Bronchial epithelial cell (primary cell): ENCODE results near the gene NAA10. TPM values are rescaled to one million over a fixed set of nuclear protein-coding genes. Genes with fewer than 3 reads are reported as not detected.

Experiments
- DNase-seq: peaks from one replicate; pipeline ENCODE4 v3.0.0-alpha.2; 2010; ENCODE audit warnings: low read depth
- FAIRE-seq: peaks from 2 replicates; lab custom pipeline; 2011; peaks lifted over from hg19 to GRCh38; lab: Jason Lieb, UNC
- H3K27me3 ChIP-seq: 2 replicates; pipeline ENCODE4 v1.5.1; 2011; ENCODE audit warnings: low read length; ENCODE audit not compliant: control insufficient read depth, insufficient read depth
- H3K36me3 ChIP-seq: 2 replicates; pipeline ENCODE4 v1.5.1; 2011; ENCODE audit warnings: low read length; ENCODE audit not compliant: control insufficient read depth, insufficient read depth
- H3K4me3 ChIP-seq: 2 replicates; pipeline ENCODE4 v1.5.1; 2011; ENCODE audit warnings: mild to moderate bottlenecking, low read depth, low read length, control low read depth
- total RNA-seq: library from RNA; depleted of rRNA; stranded (reverse); fragments of >200 nt; gene quantifications from 2 replicates; pipeline ENCODE4 v1.2.1, GENCODE V29; 2014
- TF ChIP-seq, protein P1 (sequence below): IDR thresholded peaks from 2 replicates; pipeline ENCODE4 v1.5.1; 2011; ENCODE audit warnings: mild to moderate bottlenecking, moderate library complexity, low read length, control low read depth, inconsistent platforms; ENCODE audit not compliant: insufficient read depth, severe bottlenecking

Gene NAA10
- total RNA-seq, 1 donor from 2014 or later = 56.9 TPM

DNA sequence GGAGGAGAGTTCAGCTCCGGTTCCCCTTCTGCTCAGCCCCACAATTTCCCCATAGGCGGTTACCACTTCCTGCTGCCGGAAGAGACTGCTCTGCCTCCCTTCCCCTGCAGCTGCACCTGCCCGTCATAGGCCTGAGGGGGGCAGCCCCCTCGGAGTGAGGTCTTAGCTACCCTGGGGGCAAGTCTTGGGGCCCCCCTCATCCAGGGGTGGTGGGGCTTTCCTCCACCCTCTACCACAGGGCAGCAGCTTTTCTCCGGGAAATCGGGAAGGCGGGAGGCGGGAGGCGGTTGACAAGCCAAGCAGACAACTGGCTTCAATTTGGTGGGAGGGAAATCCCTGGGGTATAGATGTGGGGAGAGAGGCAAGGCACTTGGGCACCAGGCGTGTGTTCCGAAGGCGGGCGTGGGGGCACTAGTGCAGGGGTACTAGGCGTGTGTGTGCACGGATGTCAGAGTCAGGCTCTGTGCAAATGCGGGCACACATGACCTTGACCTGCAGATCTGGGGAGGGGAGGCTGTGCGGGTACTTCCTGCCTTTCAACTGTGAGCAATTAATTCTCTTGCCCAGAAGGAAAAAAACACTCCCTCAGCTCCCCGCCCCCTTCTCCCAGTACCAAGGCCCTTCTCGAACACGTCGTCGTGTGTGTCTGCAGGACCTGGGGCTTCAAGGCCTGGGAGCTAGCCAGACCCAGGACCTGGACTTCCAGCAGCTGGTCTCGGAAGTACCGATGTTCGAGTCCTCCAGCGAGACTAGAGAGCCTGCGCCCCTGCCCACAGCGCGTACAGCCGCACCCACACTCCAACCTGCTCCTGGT lies 7.8 kb downstream of the NAA10 start:
- DNase-seq (no peak), FAIRE-seq (no peak)
- TF ChIP-seq, protein P1, sequence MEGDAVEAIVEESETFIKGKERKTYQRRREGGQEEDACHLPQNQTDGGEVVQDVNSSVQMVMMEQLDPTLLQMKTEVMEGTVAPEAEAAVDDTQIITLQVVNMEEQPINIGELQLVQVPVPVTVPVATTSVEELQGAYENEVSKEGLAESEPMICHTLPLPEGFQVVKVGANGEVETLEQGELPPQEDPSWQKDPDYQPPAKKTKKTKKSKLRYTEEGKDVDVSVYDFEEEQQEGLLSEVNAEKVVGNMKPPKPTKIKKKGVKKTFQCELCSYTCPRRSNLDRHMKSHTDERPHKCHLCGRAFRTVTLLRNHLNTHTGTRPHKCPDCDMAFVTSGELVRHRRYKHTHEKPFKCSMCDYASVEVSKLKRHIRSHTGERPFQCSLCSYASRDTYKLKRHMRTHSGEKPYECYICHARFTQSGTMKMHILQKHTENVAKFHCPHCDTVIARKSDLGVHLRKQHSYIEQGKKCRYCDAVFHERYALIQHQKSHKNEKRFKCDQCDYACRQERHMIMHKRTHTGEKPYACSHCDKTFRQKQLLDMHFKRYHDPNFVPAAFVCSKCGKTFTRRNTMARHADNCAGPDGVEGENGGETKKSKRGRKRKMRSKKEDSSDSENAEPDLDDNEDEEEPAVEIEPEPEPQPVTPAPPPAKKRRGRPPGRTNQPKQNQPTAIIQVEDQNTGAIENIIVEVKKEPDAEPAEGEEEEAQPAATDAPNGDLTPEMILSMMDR = no peak
- H3K27me3 ChIP-seq = no peaks in the 10 kb centered on the region
- H3K36me3 ChIP-seq = peaks cover 4% of the 10 kb centered on the region
- H3K4me3 ChIP-seq = peak overlapping the region; percentile 53

DNA sequence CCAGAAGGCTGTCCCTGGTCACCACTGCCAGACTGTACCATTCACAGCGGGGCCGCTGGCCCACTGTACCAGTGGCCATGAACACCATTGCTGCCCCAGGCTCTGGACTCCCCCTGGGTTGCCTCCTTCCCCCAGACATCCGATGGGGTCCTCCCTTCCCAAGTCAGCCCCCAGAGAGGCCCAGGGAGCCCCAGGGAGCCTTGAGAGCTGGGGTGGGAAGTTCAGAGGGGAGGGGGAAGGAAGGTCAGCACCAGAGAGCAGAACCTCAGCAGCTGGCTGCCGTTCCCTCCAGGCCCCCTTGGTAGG lies 8.3 kb downstream of the NAA10 start:
- no peak overlapping the region for H3K4me3 ChIP-seq
- DNase-seq (no peak), FAIRE-seq (no peak)
- TF ChIP-seq, protein P1 = no peak
- peaks cover 4% of the 10 kb centered on the region for H3K36me3 ChIP-seq
- no peaks in the 10 kb centered on the region for H3K27me3 ChIP-seq

DNA sequence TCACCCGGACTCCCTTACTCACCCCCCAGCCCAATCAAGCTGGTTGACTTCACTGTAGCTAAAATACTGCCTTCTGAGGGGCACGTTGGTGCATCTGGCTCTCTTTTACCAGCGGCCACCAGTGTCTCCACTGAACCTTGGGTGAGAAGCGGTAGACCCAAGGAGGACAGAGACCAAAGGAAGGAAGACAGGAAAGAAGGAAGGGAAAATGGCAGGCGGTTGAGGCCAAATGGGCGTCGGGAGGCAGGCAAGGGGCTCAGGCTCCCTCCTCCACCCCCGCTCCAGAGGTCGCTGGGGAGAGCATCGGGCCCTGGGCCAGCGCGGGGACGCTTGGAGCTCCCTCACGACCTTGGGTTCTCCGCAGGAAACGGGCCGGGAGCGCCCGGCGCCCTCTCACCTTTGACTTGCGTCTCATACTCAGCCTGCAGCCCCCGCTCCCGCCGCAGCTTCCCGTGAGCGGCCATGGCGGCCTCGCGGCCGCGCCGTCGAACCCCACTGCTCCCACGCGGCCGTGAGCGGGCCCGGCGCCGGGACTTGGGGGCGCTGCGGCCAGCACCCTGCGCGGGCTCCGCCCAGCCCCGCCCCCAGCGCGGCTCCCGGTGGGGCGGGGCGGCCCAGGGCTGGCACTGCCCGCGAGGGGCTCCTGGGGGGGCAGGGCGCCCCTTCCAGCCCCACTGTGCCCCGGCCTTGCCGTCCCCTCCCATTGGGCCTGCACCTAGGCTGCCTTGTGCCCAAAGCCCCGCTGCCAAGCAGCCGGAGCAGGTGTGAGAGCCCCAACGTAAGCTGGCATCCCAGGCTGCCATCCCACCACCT lies 8.9 kb downstream of the NAA10 start, which contains the start of gene ARHGAP4:
ARHGAP4 (minus strand) TSS at position 526 of the 813 bp plus-strand sequence; CDS start at position 464, 62 bp downstream.
- no peaks in the 10 kb centered on the region for H3K27me3 ChIP-seq
- peak within 1 kb of the TSS; percentile 53 for H3K4me3 ChIP-seq
- peaks cover 1% of the 10 kb centered on the region for H3K36me3 ChIP-seq
- no peak for FAIRE-seq
- no peak for DNase-seq
- TF ChIP-seq, protein P1 = no peak

DNA sequence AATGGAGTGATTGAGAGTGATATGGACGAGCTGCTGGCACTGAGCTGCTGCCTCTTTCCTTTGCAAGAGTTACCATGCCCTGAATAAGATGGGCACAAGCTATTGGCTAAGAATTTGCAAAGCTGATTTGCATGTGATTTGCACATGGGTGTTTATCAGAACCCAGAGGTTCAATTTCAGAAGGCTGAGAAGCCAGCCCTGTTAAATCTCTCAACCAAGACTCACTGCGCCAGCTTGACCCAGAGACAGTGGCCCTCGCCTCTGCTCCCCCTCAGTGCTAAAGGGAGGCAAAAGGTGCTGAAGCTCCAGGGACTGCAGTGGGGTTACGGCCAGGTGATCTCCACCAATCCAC lies 9.5 kb downstream of the NAA10 start:
- TF ChIP-seq, protein P1 = no peak
- no peak overlapping the region for H3K4me3 ChIP-seq
- H3K27me3 ChIP-seq = no peaks in the 10 kb centered on the region
- DNase-seq (no peak), FAIRE-seq (no peak)
- peaks cover 1% of the 10 kb centered on the region for H3K36me3 ChIP-seq

DNA sequence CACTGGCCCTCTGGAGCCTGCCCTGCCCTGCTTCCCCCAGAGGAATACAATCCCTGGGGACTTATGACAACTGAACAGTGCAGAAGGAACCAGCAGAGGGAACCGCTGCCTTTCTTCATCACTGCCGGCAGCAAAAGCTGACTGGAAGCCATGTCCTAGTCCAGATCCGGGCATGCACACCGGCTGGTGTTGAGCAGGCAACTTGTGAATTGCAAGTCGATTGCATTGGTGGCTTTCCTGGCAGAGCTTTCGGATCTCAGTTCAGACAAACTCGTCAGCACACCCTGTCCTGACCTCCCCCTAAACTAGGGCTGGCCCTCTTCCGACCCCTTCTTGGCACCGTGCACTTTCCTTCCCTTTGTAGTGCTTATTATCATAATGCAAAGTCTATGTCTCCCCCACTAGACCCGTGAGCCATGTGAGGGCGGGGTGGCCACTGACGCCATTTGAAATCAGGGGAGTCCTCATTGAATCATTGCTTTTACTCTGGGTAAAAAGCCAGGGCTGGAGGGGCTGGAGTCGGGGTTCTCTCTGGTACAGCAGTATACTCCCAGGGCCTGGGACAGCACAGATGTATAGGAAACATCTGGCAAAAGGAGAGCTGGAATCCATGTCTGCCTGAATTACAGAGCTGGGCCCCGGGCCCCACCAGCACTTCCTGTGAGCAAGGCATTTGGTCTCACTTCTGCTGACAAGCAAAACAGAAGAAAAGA lies 10.5 kb downstream of the NAA10 start:
- TF ChIP-seq, protein P1 = peak; percentile 20
- FAIRE-seq (no peak), DNase-seq (no peak)
- Histone ChIP-seq H3K27me3 (no peaks in the 10 kb centered on the region), H3K36me3 (no peaks in the 10 kb centered on the region), H3K4me3 (no peak overlapping the region)
